Omental fat pad (tissue), 4 donors: ENCODE results near the gene PSMD3. TPM values are rescaled to one million over a fixed set of nuclear protein-coding genes. Genes with fewer than 3 reads are reported as not detected.

Source experiments
- ATAC-seq: fragments of 150-250 bp; one replicate; pipeline ENCODE4 v1.9.1; 2016; ENCODE audit warnings: mild to moderate bottlenecking, moderate library complexity; ENCODE audit not compliant: low FRiP score
- DNase-seq: peaks from one replicate; pipeline ENCODE4 v3.0.0-alpha.2; 2019; ENCODE audit warnings: low spot score
- CTCF ChIP-seq, 3 donors: fragments of 450-650 bp; IDR thresholded peaks; one replicate each; pipeline ENCODE4 v1.5.1; 2016 to 2017; ENCODE audit warnings: antibody characterized with exemption in 3 of 3, mild to moderate bottlenecking in 3 of 3, moderate library complexity in 2 of 3
- total RNA-seq, 4 donors: library from RNA; depleted of rRNA; stranded (reverse); fragments of >200 nt; gene quantifications; one replicate each; pipeline ENCODE4 v1.1.0, GENCODE V29; 2016

PSMD3 gene
- total RNA-seq, 4 donors from 2014 or later, result 75.3 to 98.0 (median 79.4) TPM

- DNase-seq, result no peak
- TF ChIP-seq CTCF (IDR thresholded peaks at IDR 0.05), result no peak
- ATAC-seq, result peak; percentile 12
These were observed 685 bp upstream of the PSMD3 start for GRCh38 chr17:39979893-39980350.

GRCh38 chr17:39981207-39981741 lies 667 bp downstream of the PSMD3 start:
- no peak for TF ChIP-seq CTCF (IDR thresholded peaks at IDR 0.05)
- DNase-seq, result no peak
- ATAC-seq, result no peak

GRCh38 chr17:39981766-39982375 lies 1.3 kb downstream of the PSMD3 start:
- TF ChIP-seq CTCF (IDR thresholded peaks at IDR 0.05), result no peak
- DNase-seq, result no peak
- ATAC-seq, result no peak

- no peak for TF ChIP-seq CTCF (IDR thresholded peaks at IDR 0.05)
- DNase-seq, result no peak
- no peak for ATAC-seq
These were observed 7.7 kb downstream of the PSMD3 start for GRCh38 chr17:39988206-39988810.

- DNase-seq, result no peak
- ATAC-seq, result peak; percentile 30
- no peak for TF ChIP-seq CTCF (IDR thresholded peaks at IDR 0.05)
These were observed 13.8 kb downstream of the PSMD3 start for GRCh38 chr17:39994448-39994847.

GRCh38 chr17:39995438-39995837 lies 14.8 kb downstream of the PSMD3 start:
- DNase-seq, result no peak
- no peak for TF ChIP-seq CTCF (IDR thresholded peaks at IDR 0.05)
- no peak for ATAC-seq

- TF ChIP-seq CTCF (IDR thresholded peaks at IDR 0.05), result no peak
- DNase-seq, result no peak
- no peak for ATAC-seq
These were observed 15.6 kb downstream of the PSMD3 start for GRCh38 chr17:39996162-39996561.
